CD1c-positive myeloid dendritic cell (primary cell): ENCODE results near the gene DHX38.
A peak's percentile ranks its signal among the peaks of the same experiment; 100 is the strongest.
"Not testable (repeated sequence)": the region's sequence is repeated elsewhere in the genome, so short reads cannot be mapped to it uniquely, and the experiment has no call there.

Experiments
- DNase-seq: peaks from one replicate; pipeline ENCODE4 v3.0.0-alpha.2; 2016; ENCODE audit errors: extremely low spot score

DHX38 gene

DNA sequence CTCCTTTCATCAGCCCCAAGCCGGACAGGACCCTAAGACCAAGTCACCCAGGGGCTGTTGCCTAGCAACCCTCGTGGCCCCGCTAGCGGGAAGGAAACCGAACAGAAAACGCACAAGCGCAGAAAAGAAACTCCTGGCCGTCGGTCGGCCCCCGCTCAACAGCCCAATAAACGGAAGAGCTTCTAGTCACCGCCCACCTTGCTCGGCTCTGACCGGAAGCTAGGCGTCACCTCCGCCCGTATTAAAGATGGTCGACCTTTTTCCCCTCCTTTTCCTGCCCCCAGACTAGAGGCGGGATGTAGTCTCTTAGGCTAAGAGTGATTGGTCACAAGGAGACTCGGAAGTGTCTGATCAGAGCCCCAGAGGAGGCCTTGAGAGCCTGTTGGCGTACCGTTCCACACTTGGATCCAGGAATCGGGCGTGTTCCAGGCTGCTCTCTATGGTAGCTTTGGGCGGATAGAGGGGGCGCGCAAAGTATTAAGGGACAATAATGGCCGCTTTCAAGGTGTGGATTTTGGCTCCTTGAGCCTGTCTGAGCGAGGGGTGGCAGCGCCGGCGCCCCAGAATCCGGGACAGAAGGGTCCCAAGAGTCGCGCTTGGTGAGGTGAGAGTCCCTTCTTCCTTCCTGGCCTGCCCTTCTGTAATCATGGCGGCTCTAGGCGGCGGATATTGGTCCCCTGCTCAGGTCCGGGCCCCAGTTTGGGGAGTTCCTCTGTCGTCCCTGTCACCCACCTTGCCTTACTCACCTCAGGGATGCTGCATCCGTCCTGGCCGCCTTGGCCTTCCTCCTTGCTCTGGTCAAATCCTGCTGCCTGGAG is at the start of gene DHX38, which contains the start of gene TXNL4B:
Gene DHX38 (plus strand): TSS at position 400 of the 818 bp plus-strand sequence. CDS start 2,311 bp downstream, outside the sequence.
Gene TXNL4B (minus strand): TSS at position 173 of the 818 bp plus-strand sequence. CDS start 2,871 bp downstream, outside the sequence.
- peak; percentile 98 for DNase-seq

- no peak for DNase-seq
These were observed 49.4 kb upstream of the DHX38 start for GRCh38 chr16:72044296-72044695.

GRCh38 chr16:72044825-72045359 is 48.8 kb upstream of the DHX38 start:
- DNase-seq: no peak

DNA sequence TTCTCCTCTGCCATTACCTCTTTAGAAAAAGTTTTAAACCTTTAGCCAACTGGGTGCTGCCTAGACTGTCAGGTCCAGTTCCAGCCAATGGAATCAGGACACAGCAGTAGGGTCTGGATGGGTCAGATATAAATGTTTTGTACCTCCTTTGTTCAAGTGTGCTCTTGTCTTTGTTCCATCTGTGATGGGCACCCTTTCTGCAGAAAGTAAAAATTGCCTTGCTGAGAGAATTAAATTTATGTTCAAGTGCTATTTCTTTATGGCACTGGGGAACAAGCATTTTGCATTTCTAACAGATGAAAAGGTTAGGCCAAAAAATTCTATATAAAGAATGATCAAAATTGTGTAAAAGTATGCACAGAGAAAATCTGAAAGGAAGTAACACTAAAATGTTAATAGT is 44.5 kb upstream of the DHX38 start:
- no peak for DNase-seq

DNA sequence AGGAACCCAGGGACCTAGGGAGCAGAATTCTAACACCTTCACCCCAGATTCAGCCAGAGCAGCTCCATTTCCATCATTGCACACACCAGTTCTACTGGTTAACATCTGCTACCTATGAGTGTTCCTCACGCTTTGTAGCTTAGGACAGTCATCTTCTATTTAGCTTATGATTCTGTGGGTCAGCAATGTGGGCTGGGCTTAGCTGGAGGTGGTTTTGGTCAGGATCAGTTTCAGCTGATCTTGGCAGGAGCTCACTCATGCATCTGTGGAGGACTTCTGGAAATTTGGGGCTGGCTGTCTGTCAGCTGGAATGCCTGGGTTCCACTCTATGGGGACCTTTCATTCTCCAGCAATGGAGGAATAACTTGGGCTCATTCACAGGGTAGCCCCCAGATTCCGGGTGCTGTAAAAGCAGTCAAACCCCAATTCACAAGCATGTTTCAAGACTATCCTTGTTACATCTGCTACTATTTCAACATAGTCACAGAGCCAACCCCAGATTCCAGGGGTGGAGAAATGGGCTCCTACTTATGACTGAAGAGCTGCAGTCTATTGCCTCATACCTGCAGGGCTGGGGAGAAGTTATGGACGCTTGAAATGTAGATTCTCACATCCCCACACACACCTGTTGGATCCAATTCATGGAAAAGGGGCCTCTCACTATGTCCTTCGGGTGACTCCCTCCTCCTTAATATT is 42.7 kb upstream of the DHX38 start:
- peak; percentile 13 for DNase-seq

- DNase-seq: peak; percentile 69
These were observed 41.8 kb upstream of the DHX38 start for GRCh38 chr16:72051818-72052217.

DNA sequence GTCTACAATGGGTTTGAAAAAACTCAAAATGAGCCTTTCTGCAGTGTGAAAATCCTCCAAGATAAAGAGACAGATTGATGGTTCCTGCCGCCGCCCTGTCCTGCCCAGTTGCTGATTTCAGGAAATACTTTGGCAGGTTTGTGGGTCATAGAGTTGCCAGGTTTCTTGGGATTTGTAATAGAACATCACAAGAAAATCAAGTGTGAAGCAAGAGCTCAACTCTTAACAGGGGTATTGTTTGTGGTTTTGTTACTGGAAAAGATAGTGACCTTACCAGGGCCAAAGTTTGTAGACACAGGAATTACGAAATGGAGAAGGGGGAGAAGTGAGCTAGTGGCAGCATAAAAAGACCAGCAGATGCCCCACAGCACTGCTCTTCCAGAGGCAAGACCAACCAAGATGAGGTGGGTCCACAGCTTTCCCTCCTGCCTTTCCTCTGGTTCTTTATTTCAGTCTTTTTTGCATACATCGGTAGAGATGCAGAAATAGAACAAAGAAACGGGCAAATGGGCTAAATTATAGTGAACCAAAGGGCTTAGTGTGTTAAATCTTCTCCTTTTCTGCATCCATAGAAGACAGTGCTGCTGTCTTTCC is 39.3 kb upstream of the DHX38 start, which contains the start of gene HP:
Gene HP (plus strand): TSS at position 252 of the 594 bp plus-strand sequence. CDS start 148 bp downstream, at position 400.
- DNase-seq: not testable (repeated sequence)

GRCh38 chr16:72055911-72056310 is 37.7 kb upstream of the DHX38 start:
- DNase-seq: no peak

- not testable (repeated sequence) for DNase-seq
These were observed 36.3 kb upstream of the DHX38 start for GRCh38 chr16:72057313-72057712.

DNA sequence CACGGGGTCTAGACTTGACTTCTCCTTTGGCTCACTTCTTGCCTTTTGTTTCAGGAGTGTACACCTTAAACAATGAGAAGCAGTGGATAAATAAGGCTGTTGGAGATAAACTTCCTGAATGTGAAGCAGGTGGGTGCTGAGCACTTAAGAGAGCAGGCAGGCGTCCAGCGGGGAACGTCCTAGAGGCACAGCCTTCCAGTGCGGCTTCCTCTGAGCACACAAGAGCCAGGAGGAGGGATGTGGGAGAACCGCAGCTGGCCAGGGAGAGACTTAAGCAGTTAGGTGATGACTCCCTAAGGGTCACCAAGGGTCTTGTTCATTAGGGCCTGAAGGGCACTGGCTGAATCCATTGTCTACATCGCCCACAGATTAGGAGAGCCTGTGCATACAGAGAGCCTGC is 34.6 kb upstream of the DHX38 start:
- not testable (repeated sequence) for DNase-seq

DNA sequence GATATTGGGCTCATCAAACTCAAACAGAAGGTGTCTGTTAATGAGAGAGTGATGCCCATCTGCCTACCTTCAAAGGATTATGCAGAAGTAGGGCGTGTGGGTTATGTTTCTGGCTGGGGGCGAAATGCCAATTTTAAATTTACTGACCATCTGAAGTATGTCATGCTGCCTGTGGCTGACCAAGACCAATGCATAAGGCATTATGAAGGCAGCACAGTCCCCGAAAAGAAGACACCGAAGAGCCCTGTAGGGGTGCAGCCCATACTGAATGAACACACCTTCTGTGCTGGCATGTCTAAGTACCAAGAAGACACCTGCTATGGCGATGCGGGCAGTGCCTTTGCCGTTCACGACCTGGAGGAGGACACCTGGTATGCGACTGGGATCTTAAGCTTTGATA is 33.2 kb upstream of the DHX38 start:
- no peak for DNase-seq

DNA sequence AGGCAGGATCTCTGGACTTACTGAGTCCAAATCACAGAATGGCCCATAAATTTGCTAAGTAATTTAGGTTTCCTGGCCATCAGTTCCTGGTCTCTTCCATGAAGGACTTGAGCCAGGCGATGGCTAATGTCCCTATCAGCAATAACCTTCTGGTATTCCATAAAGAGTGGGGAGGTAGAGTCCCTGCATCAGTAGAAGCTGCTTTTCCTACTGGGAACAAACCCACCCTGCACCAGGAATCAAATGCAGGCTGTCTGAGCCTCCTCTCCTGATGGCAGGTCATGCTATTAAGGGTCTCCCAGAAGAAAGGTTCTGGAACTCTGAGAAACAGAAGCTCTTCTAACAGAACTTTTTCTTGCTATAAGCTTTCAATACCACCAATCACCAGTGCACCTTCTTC is 32.1 kb upstream of the DHX38 start:
- no peak for DNase-seq

- no peak for DNase-seq
These were observed 29.2 kb upstream of the DHX38 start for GRCh38 chr16:72064361-72064894.

- DNase-seq: peak; percentile 34
These were observed 26.9 kb upstream of the DHX38 start for GRCh38 chr16:72066747-72067146.

DNA sequence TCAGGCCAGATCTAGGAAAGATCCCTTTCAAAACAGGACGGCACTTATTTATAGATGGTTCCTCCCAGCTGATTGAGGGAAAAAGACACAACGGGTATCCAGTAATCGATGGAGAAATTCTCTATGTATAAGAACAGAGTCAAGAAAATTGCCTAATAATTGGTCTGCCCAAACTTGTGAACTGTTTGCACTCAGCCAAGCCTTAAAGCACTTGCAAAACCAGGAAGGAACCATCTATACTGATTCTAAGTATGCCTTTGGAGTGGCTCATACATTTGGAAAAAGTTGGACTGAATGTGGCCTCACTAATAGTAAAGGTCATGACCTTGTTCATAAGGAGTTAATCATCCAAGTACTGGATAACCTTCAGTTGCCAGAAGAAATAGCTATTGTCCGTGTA is 24.7 kb upstream of the DHX38 start:
- no peak for DNase-seq

DNA sequence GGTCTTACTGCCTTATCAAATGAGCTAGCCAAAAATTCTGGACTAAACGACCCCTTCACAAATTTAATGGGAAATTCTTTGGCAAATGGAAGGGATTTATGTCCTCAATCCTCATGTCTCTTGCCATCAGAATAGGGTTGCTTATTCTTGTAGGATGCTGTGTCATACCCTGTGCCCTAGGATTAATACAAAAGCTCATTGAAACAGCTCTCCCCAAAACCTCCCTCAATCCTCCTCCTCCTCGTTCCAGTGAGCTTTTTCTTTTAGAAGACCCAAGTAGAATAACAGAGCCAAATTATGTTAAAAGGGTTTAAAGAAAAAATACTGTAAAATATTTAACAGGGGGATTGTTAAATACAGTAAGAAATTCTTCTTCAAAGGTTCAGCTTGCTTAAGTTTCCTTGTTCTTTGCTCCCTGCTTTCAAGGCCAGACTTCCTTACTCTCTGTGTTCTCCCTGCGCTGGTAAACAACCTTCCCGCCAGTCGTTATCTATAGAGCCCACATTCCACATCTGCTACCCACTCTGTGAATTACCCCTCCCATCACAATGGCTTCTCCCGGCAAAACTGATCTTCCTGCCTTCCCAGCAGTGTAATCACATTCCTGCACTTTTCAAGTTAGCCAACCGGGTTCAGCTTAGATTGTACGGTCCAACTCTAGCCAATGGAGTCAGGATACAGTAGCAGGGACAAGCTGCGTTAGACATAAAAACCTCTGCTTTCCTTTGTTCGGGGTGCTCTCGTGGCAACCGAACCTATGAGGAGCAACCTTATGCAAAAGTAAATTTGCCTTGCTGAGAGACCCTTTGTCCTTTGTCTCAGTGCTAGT is 20.9 kb upstream of the DHX38 start:
- no peak for DNase-seq

DNA sequence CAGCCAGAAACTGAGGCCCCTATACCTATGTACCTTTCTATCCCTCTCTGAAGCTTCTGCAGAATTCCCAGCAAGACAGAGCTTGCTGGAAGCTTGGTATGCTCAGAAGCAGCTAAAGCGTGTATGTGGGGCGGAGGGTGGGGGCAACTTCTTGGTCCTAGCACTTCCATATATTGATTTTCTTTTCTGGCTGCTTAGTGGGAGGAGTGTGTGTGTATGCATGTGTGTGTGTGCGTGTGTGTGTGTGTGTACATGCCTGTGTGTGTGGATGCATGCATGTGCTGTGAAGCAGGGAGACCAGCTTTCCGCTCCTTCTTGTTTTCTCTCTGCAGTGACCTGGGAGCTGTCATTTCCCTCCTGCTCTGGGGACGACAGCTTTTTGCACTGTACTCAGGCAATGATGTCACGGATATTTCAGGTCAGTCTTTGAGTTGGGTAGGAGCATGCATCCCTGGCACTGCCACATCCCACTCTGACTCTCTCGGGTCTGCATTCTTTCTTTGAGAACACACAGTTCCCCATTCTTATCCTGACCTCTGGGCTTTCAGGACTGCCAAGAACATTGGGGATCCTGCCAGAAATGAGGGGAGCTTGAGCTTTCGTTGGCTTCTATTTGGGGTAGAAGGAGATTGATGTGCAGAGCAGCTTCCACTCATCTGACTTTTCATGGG is 20.0 kb upstream of the DHX38 start:
- DNase-seq: no peak

GRCh38 chr16:72075067-72075466 is 18.6 kb upstream of the DHX38 start:
- DNase-seq: not testable (repeated sequence)

DNA sequence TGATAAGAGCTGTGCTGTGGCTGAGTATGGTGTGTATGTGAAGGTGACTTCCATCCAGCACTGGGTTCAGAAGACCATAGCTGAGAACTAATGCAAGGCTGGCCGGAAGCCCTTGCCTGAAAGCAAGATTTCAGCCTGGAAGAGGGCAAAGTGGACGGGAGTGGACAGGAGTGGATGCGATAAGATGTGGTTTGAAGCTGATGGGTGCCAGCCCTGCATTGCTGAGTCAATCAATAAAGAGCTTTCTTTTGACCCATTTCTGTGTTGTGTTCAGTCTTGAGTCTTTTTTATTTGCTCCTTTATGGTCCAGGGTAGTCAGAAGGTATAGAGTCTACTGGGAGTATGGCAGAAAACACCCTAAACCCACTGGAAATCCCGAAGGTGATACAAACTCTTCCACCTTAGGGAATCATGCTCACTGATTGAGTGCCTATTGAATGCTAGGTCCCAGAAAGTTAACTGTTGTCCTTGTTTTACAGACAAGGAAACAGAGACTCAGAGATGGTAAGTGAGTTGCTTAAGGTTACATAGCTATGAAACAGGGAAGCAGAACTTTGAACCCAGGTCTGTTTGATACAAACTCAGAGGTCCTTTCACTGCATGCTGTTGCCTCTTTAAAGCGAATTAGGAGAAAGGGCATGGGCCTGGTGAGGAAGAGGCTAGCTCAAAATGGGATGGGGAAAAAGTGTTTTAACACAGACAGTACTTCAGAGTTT is 16.5 kb upstream of the DHX38 start:
- DNase-seq: not testable (repeated sequence)
